ENCODE data around the gene HMGCS2.
A peak's percentile ranks its signal among the peaks of the same experiment; 100 is the strongest.

Gene HMGCS2
- total RNA-seq, result 0 to 2.0 (median 0) reads per million in 17 experiments

- no peak for DNase-seq
These were observed at the start of gene HMGCS2 for GRCh38 chr1:119768778-119769177. TSS of gene HMGCS2 (minus strand) at chr1:119768905. CDS start at chr1:119768844, 61 bp downstream.

- no peak for DNase-seq
These were observed 49.5 kb upstream of the HMGCS2 start for GRCh38 chr1:119818181-119818580.

GRCh38 chr1:119816407-119816806 is 47.7 kb upstream of the HMGCS2 start:
- no peak for DNase-seq

- DNase-seq, result no peak
These were observed 47.2 kb upstream of the HMGCS2 start for GRCh38 chr1:119815928-119816327.

GRCh38 chr1:119815361-119815760 is 46.7 kb upstream of the HMGCS2 start:
- DNase-seq, result no peak

- no peak for DNase-seq
These were observed 45.6 kb upstream of the HMGCS2 start for GRCh38 chr1:119814288-119814687.

- DNase-seq, result no peak
These were observed 43.4 kb upstream of the HMGCS2 start for GRCh38 chr1:119811985-119812557.

- DNase-seq, result no peak
These were observed 42.7 kb upstream of the HMGCS2 start, which contains the start of gene REG4 for GRCh38 chr1:119811387-119811786. TSS of gene REG4 (minus strand) at chr1:119811460. CDS start at chr1:119808769, 2,691 bp downstream.

GRCh38 chr1:119808972-119809550 is 40.4 kb upstream of the HMGCS2 start:
- DNase-seq, result peak; percentile 66 to 87 (median 76)

GRCh38 chr1:119808491-119808890 is 39.8 kb upstream of the HMGCS2 start:
- DNase-seq, result no peak

GRCh38 chr1:119806489-119806888 is 37.8 kb upstream of the HMGCS2 start:
- DNase-seq, result no peak

- no peak for DNase-seq
These were observed 37.0 kb upstream of the HMGCS2 start for GRCh38 chr1:119805746-119806145.

- no peak for DNase-seq
These were observed 36.5 kb upstream of the HMGCS2 start for GRCh38 chr1:119805247-119805646.

GRCh38 chr1:119799599-119800177 is 31.0 kb upstream of the HMGCS2 start:
- DNase-seq, result no peak

- DNase-seq, result no peak
These were observed 30.3 kb upstream of the HMGCS2 start for GRCh38 chr1:119799003-119799402.

- DNase-seq, result no peak
These were observed 28.9 kb upstream of the HMGCS2 start for GRCh38 chr1:119797606-119798005.

- DNase-seq, result no peak
These were observed 28.5 kb upstream of the HMGCS2 start for GRCh38 chr1:119797162-119797561.

- DNase-seq, result no peak
These were observed 26.8 kb upstream of the HMGCS2 start for GRCh38 chr1:119795261-119796200.

- no peak for DNase-seq
These were observed 26.2 kb upstream of the HMGCS2 start for GRCh38 chr1:119794876-119795240.

- DNase-seq, result no peak
These were observed 25.6 kb upstream of the HMGCS2 start for GRCh38 chr1:119794230-119794875.

- no peak for DNase-seq
These were observed 22.7 kb upstream of the HMGCS2 start for GRCh38 chr1:119791377-119791776.

GRCh38 chr1:119790451-119791198 is 21.9 kb upstream of the HMGCS2 start:
- DNase-seq, result no peak
